ENCODE results near the gene ATG2A.

The ATG2A gene

DNA sequence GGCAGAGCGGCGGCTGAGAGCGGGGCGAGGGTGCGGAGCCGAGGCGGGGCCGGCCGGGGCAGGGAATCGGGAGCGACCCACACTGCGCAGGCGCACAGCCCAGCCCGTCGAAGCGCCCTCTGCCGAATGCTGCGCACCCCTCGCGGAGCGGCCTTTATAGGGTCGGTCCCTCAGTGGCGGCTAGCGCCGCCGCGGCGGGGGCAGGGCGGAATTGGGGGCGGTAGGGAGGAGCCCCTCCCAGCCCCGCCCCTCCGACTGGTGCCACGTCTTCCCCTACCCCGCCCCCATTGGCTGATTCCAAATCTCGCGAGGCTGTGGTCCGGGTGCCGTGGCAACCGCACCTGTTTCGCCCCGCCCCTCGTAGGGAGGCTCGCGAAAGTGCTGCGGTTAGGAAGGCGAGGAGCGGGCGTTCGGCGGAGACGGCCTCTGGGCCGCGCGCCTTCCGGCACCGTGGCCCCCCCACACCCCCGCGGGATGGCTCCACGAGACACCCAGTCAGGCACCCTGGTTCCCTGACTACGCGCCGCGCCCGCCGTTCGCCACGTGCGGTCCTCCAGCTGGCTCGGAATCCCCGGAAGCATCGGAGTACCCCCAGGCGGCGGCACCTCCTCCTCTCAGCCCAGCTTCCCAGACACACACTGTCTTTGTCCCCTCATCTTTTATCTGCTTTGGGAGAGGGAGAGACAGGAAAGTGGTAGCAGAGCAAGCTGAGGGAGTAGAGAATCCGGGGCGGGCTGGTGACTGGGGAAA, 38.3 kb downstream of the ATG2A start, which contains the start of gene EHD1:
Gene EHD1 (minus strand): TSS at position 128 of the 750 bp plus-strand sequence. CDS start 157 bp downstream, outside the sequence.
- ATAC-seq (ENCODE audit: low read depth), result peak; percentile 79
- H3K9me3 Mint-ChIP-seq, result no peaks in the 10 kb centered on the region
- peak; percentile 99 for DNase-seq (ENCODE audit: low spot score in 2 of 2)
- H3K4me1 Mint-ChIP-seq, result peaks cover 49% of the 10 kb centered on the region
- peak within 1 kb of the TSS; percentile 91 for H3K27ac Mint-ChIP-seq
- H3K4me3 Mint-ChIP-seq, result peak within 1 kb of the TSS; percentile 96
- H3K36me3 Mint-ChIP-seq, result peaks cover 12% of the 10 kb centered on the region
- H3K27me3 Mint-ChIP-seq, result no peaks in the 10 kb centered on the region

DNA sequence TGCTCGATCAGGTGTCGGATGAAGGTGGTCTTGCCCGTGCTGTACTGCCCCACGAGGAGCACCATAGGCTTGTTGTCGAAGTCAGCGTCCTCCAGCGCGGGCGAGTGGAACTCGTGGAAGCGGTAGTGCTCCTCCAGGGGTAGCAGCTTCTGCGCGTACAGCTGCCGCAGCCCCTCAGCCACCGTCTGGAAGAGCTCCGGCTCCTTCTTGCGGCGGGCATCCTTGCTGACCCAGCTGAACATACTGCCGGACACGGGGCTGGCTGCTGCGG, 38.9 kb downstream of the ATG2A start:
- peak overlapping the region; percentile 96 for H3K4me3 Mint-ChIP-seq
- no peak for DNase-seq (ENCODE audit: low spot score in 2 of 2)
- no peaks in the 10 kb centered on the region for H3K27me3 Mint-ChIP-seq
- ATAC-seq (ENCODE audit: low read depth), result peak; percentile 24
- H3K4me1 Mint-ChIP-seq, result peaks cover 52% of the 10 kb centered on the region
- peak overlapping the region; percentile 91 for H3K27ac Mint-ChIP-seq
- H3K36me3 Mint-ChIP-seq, result peaks cover 12% of the 10 kb centered on the region
- no peaks in the 10 kb centered on the region for H3K9me3 Mint-ChIP-seq

DNA sequence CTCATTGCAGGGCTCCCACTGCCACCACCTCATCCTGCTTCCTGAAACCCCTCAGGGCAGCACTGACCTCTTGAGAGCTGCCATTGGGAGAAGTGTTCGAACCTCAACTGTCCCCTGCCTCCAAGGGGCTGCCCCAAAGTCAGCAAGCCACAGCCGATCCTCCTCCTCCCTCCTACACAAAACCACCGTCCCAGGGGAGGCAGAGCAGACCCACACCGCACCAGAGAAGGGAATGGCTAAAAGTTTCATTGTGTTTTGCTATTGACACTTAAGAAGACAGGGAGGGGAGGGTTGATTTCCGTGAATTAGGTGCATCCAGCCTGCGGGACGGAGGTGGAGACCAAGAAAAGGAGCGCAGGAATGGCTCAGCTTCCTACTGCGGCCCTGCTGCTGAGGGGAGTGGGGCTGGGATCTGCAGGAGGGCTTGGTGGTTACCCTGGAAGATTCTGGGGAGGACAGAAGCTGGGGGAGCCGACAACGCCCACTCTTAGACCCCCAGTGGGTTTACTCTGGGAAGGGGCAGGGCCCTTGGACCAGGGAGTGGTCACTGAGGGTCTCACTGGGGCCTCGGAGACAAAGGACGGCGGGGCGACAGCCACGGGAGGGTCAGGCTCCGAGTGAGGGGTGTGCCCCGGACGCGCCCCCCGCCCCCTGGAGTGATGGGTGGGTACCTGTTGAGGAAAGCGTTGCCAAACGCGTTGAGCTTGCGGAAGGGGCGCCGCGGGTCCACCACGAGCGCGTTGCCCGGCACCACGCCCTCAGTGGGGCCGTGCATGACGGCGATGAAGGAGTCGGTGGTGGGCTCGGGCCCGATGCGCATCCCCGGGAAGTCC, 39.4 kb downstream of the ATG2A start:
- Mint-ChIP-seq H3K9me3 (no peaks in the 10 kb centered on the region), H3K4me1 (peaks cover 58% of the 10 kb centered on the region), H3K27me3 (no peaks in the 10 kb centered on the region), H3K36me3 (peaks cover 17% of the 10 kb centered on the region), H3K4me3 (peak overlapping the region; percentile 96), H3K27ac (peak overlapping the region; percentile 91)
- ATAC-seq (ENCODE audit: low read depth), result no peak
- DNase-seq (ENCODE audit: low spot score in 2 of 2), result no peak

DNA sequence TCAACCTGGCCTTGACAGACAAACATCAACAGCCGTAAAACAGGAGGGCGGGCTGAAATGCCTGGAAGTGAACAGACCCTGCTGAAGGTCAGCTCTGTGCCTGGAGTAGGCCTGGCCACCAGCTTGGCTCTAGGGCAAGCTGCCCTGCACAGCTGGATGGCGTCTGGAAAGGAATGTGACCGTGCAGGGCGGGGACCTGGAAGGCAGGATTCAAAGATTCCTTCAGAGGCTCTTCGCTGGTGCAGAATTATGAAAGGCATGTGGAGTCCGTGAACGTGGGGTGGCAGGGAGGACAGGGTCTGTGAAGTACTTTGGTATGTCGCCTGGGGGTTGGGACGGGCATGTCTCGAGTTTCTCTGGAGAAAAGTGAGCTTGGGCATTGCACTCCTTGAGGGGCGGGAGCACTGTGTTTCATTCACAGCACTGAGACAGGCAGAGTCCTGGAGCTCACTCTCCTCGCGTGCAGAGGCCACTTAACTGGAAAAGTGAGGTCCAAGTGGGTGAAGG, 40.1 kb downstream of the ATG2A start:
- no peaks in the 10 kb centered on the region for H3K27me3 Mint-ChIP-seq
- H3K4me1 Mint-ChIP-seq, result peaks cover 60% of the 10 kb centered on the region
- H3K27ac Mint-ChIP-seq, result peak overlapping the region; percentile 91
- H3K4me3 Mint-ChIP-seq, result peak overlapping the region; percentile 96
- ATAC-seq (ENCODE audit: low read depth) (no peak), DNase-seq (ENCODE audit: low spot score in 2 of 2) (no peak)
- H3K36me3 Mint-ChIP-seq, result peaks cover 17% of the 10 kb centered on the region
- H3K9me3 Mint-ChIP-seq, result no peaks in the 10 kb centered on the region

DNA sequence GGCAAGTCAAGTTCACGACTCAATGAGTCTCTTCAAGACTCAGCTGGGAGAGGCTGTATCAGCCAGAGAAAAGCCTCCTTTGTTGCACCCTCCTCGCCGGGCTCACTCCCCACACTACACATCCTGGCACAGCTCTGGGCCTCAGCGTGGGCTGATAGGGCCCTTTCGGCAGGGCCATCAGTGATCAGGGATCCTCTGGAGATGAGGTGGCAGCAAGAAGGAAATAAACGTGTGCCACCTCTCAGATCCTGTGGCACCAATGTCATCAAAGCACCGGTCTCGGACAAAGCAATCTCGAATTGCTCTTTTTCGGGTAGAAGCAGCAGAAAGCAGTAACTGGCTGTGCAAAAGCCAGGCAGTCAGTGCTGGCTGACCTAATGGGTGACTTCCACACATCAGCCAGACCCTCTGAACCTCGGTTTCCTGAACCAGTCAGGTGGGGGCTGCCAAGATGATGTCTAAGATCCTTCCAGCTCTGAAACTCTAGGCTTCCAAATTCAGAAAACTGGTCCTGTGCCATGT, 40.7 kb downstream of the ATG2A start:
- Mint-ChIP-seq H3K4me1 (peaks cover 65% of the 10 kb centered on the region), H3K36me3 (peaks cover 19% of the 10 kb centered on the region), H3K4me3 (peak overlapping the region; percentile 96), H3K9me3 (no peaks in the 10 kb centered on the region), H3K27me3 (no peaks in the 10 kb centered on the region), H3K27ac (peak overlapping the region; percentile 91)
- DNase-seq (ENCODE audit: low spot score in 2 of 2) (no peak), ATAC-seq (ENCODE audit: low read depth) (no peak)

DNA sequence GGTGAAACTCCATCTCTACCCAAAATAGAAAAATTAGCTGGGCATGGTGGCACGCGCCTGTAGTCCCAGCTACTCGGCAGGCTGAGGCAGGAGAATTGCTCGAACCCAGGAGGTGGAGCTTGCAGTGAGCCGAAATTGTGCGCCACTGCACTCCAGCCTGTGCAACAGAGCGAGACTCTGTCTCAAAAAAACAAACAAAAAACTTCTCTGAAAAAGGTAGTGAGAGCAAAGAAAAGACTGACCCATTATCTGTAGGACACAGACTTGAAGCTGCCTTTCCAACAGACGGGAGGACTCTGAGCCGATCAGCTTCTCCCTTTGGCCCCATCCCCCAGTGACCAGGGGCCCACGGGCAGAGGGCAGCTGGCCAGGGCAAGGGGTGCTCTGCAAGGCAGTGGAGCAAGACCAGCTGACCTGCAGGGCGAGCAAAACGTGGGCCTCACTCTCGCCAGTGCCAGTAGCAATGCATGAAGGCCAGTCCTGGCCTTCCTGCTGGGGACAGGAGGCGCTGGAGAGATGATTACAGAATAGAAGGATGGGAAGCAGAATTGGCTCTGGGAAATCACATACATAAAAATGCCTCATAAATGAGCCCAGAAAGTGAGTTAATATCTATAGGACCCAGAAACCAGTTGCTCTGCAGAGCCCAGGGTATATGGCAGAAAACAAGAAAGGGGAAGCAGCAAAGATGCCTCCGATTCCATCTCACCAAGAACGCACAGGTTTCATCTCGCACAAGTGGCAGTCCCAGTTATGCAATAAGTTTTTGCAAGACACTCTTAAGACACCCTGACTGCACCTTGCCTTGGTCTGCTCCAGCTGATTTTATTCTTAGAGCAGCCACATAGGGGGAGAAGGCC, 41.4 kb downstream of the ATG2A start:
- ATAC-seq (ENCODE audit: low read depth), result no peak
- H3K36me3 Mint-ChIP-seq, result peaks cover 20% of the 10 kb centered on the region
- DNase-seq (ENCODE audit: low spot score in 2 of 2), result no peak
- no peaks in the 10 kb centered on the region for H3K9me3 Mint-ChIP-seq
- H3K4me3 Mint-ChIP-seq, result peak overlapping the region; percentile 96
- peak overlapping the region; percentile 91 for H3K27ac Mint-ChIP-seq
- H3K27me3 Mint-ChIP-seq, result no peaks in the 10 kb centered on the region
- H3K4me1 Mint-ChIP-seq, result peaks cover 66% of the 10 kb centered on the region

DNA sequence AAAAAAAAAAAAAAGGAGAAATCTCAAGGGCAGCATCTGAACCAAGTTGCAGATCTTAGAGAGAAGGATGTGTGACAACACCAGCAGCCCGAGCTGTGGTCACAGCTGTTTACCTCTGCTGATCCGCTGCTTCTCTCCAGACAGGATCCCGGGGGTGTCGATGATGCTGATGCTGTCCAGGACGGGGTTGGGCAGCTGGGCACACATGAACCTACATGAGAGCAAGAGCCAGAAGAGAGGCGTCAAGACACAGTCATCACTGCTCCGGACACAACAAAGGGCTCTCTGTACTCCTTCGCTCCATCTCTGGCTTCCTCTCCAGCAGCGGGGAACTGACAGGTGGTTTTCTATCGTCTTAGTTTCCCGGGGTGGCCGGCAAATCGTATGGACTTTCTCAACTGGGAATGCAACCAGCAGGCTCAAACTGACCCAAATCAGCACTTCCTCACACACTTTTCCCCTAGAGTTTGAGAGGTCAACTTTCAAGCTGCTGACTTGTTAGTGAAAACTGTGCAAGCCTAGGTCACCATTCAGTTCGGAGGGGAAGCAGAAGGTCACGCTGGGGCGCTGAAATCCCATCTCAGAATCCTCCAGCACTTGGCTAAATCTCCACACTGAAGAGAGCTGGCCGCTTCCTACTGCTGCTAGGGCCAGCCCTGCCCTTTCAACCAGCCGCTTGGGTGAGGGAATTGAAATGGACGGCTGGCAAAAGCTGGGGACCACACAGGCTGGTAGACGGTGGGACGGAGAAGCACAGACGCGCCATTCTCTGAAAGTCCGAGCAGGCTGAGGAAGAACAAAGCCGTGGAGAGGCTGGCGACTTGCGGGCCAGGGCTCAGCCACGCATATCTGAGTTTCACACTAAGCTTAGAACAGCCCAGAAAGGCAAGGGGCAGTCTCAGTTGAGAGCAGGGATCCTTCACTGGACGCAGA, 42.4 kb downstream of the ATG2A start:
- no peaks in the 10 kb centered on the region for H3K9me3 Mint-ChIP-seq
- ATAC-seq (ENCODE audit: low read depth) (no peak), DNase-seq (ENCODE audit: low spot score in 2 of 2) (no peak)
- peaks cover 20% of the 10 kb centered on the region for H3K36me3 Mint-ChIP-seq
- H3K27ac Mint-ChIP-seq, result peak overlapping the region; percentile 91
- no peaks in the 10 kb centered on the region for H3K27me3 Mint-ChIP-seq
- H3K4me1 Mint-ChIP-seq, result peaks cover 62% of the 10 kb centered on the region
- H3K4me3 Mint-ChIP-seq, result peak overlapping the region; percentile 96

DNA sequence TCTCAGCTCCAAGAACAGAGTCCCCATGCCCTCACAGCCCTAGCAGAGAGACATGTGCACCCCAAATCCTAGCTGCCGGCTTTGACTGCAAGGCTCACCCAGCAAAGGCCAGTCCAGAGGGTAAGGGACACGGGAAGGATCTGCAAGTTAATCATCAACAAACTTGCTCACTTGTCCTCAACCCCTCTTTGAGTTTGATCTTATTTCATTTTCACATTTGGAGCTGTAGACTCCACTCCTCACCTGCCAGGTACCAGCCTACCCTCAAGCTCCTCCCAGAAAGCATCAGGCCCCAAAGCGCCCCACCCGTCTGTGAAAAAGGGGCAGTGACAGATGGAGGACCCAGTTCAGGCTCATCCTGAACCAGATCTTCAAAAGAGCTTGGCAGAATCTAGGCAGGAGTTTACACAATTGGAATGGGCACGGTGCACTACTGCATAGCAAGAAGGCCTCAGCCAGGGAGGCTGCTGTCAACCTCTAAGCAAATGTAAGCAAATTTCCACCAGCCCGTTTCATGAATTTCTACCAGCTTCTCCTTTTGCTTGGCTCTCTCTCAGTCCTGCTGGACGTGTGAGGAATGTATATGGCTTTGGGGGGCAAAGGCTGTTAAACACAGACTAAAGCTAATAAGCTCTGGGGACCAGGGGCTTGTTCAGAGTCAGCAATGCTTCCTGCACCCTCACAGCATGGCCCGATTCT, 44.1 kb downstream of the ATG2A start:
- Mint-ChIP-seq H3K27ac (peak overlapping the region; percentile 42), H3K27me3 (no peaks in the 10 kb centered on the region), H3K36me3 (peaks cover 26% of the 10 kb centered on the region), H3K9me3 (no peaks in the 10 kb centered on the region), H3K4me1 (peaks cover 66% of the 10 kb centered on the region), H3K4me3 (peak overlapping the region; percentile 76)
- peak; percentile 28 for ATAC-seq (ENCODE audit: low read depth)
- DNase-seq (ENCODE audit: low spot score in 2 of 2), result no peak

DNA sequence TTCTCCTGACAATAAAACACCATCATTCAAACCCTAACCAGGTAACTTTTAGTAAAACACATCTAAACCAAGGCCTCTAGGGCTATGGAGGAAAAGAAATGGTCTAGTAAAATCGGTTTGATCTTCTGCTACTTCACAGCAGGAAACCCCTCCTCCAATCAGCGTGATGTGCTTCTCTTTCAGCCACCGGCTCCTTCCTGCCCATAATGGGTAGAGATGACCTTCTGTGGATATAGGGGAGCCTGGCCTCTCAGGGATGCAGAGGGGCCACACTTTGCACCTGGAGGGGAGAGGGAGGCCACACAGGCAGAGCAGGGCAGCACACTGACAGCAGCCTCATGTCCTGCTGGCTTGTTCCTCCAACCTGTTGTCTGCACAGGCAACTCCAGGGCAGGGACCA, 45.5 kb downstream of the ATG2A start:
- no peak for ATAC-seq (ENCODE audit: low read depth)
- H3K36me3 Mint-ChIP-seq, result peaks cover 25% of the 10 kb centered on the region
- H3K9me3 Mint-ChIP-seq, result no peaks in the 10 kb centered on the region
- no peaks in the 10 kb centered on the region for H3K27me3 Mint-ChIP-seq
- H3K4me3 Mint-ChIP-seq, result peak overlapping the region; percentile 80
- H3K27ac Mint-ChIP-seq, result peak overlapping the region; percentile 72
- H3K4me1 Mint-ChIP-seq, result peaks cover 66% of the 10 kb centered on the region
- no peak for DNase-seq (ENCODE audit: low spot score in 2 of 2)

DNA sequence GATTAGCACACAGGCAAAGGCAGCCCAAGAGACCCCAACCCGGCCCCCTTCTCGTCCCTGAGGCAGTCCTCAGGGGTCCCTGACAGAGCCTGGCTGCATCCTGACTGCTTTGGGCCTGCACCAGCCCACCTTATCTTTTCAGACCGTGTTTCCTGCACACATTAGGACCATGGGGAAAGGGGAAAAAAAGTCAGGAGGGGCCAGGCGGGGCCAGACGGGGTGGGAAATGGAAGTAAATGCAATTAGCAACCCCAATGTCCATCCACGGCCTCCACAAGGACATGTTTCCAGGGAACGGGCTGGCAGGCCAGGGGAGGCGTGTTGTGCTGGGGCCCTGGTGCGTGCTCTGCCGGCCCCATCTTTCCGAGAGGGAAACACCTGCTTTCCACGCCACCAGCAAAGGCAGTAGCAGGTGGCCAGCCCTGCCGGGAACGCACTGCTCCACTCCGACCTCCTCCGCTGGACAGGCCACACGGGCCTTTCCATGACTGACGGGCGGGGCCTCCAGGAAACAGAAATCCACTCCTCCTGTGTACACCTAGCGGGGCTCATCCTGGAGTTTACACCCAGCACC, 46.0 kb downstream of the ATG2A start:
- H3K4me3 Mint-ChIP-seq, result peak overlapping the region; percentile 80
- peaks cover 65% of the 10 kb centered on the region for H3K4me1 Mint-ChIP-seq
- DNase-seq (ENCODE audit: low spot score in 2 of 2) (no peak), ATAC-seq (ENCODE audit: low read depth) (no peak)
- peaks cover 26% of the 10 kb centered on the region for H3K36me3 Mint-ChIP-seq
- H3K27ac Mint-ChIP-seq, result peak overlapping the region; percentile 72
- H3K27me3 Mint-ChIP-seq, result no peaks in the 10 kb centered on the region
- peaks cover 2% of the 10 kb centered on the region for H3K9me3 Mint-ChIP-seq

DNA sequence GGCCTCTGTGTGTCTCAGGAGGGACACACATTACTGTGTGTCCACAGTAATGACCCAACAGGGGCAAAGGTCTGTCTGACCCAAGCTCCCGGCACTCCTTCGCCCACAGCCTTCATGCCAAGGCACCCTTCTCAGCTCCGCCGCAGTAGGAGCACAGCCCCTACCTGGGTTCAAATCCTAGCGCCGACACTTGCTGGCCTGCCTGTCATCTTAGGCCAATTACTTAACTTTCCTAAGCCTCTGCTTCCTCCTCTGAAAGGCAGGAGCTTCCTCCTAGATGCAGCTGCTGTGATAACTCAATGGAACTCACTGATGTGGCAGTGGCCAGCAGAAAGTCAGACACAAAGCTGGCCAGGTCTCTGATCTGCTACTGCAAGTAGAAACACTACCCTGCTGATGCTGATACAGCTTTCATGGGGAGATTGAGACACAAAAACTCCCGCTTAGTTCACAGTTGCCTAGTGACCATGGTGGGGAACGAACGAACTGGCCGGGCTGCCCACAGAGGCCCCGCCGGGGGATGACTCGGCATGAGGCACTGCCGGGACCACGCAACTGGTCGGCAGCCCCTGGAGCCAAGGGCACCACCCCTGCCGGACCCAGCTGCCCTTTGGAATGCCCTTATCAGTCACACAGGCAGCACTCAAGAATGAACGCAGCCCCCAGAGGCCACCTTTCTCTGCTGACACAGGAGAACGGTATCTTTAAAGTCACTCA, 46.7 kb downstream of the ATG2A start:
- Mint-ChIP-seq H3K27me3 (no peaks in the 10 kb centered on the region), H3K4me1 (peaks cover 65% of the 10 kb centered on the region), H3K27ac (peak overlapping the region; percentile 72), H3K36me3 (peaks cover 31% of the 10 kb centered on the region), H3K9me3 (peaks cover 2% of the 10 kb centered on the region), H3K4me3 (peak overlapping the region; percentile 80)
- ATAC-seq (ENCODE audit: low read depth) (no peak), DNase-seq (ENCODE audit: low spot score in 2 of 2) (no peak)
